NB4 (cell line): Measurements from ENCODE around the gene PAPOLB.
"Not testable (repeated sequence)": the region's sequence is repeated elsewhere in the genome, so short reads cannot be mapped to it uniquely, and the experiment has no call there.

Experiments used
- DNase-seq: peaks from one replicate; pipeline ENCODE4 v3.0.0; 2010; ENCODE audit warnings: low read depth
- H3K4me3 ChIP-seq: one replicate; pipeline ENCODE4 v1.5.1; 2011; ENCODE audit warnings: mild to moderate bottlenecking, low read depth, low read length, moderate library complexity
- MAX ChIP-seq: IDR thresholded peaks from 2 replicates; pipeline ENCODE4 v1.6.1; 2011; ENCODE audit warnings: low read depth, low read length
- MYC ChIP-seq: IDR thresholded peaks from 2 replicates; pipeline ENCODE4 v1.6.1; 2011; ENCODE audit warnings: low read depth, low read length
- POLR2A ChIP-seq: IDR thresholded peaks from 2 replicates; pipeline ENCODE4 v1.6.1; 2011; ENCODE audit warnings: mild to moderate bottlenecking; ENCODE audit not compliant: insufficient read length; ENCODE audit errors: extremely low read depth
- TF ChIP-seq, protein P1 (sequence below): IDR thresholded peaks from one replicate; pipeline ENCODE4 v1.5.1; 2012; ENCODE audit warnings: low read depth, low read length

PAPOLB gene

GRCh38 chr7:4895766-4896165 is 33.9 kb upstream of the PAPOLB start:
- TF ChIP-seq POLR2A (no peak), MAX (no peak), MYC (no peak)
- TF ChIP-seq, protein P1, sequence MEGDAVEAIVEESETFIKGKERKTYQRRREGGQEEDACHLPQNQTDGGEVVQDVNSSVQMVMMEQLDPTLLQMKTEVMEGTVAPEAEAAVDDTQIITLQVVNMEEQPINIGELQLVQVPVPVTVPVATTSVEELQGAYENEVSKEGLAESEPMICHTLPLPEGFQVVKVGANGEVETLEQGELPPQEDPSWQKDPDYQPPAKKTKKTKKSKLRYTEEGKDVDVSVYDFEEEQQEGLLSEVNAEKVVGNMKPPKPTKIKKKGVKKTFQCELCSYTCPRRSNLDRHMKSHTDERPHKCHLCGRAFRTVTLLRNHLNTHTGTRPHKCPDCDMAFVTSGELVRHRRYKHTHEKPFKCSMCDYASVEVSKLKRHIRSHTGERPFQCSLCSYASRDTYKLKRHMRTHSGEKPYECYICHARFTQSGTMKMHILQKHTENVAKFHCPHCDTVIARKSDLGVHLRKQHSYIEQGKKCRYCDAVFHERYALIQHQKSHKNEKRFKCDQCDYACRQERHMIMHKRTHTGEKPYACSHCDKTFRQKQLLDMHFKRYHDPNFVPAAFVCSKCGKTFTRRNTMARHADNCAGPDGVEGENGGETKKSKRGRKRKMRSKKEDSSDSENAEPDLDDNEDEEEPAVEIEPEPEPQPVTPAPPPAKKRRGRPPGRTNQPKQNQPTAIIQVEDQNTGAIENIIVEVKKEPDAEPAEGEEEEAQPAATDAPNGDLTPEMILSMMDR: no peak
- DNase-seq: no peak
- no peak overlapping the region for H3K4me3 ChIP-seq

DNA sequence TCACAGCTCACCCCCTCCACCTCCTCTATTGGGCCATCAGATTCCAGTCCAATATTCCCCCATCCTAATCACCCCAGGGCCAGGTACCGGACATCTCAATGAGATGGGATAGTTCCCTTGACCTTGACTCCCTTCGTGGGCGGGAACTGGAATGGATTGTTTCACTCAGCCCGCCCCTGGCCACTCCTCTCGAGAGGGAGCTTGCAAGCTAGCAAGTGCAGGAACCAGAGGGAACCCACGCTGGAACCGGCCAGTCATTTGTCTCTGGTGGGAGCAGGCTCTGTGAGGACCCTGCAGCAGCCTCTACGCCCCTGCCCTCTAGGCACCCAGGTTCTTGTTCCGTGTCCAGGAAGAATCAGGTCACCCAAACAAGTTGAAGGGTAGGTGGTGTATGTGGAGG is 32.7 kb upstream of the PAPOLB start:
- TF ChIP-seq MYC: no peak
- TF ChIP-seq POLR2A: no peak
- no peak for TF ChIP-seq MAX

GRCh38 chr7:4893929-4894475 is 32.2 kb upstream of the PAPOLB start:
- DNase-seq: no peak
- H3K4me3 ChIP-seq: no peak overlapping the region
- no peak for TF ChIP-seq MYC
- no peak for TF ChIP-seq POLR2A
- TF ChIP-seq MAX: no peak
- TF ChIP-seq, protein P1: no peak

More for the DNA sequence above, 32.7 kb upstream of the PAPOLB start:
- no peak overlapping the region for H3K4me3 ChIP-seq
- DNase-seq: no peak

GRCh38 chr7:4893188-4893587 is 31.4 kb upstream of the PAPOLB start:
- H3K4me3 ChIP-seq, DNase-seq: not testable (repeated sequence)

DNA sequence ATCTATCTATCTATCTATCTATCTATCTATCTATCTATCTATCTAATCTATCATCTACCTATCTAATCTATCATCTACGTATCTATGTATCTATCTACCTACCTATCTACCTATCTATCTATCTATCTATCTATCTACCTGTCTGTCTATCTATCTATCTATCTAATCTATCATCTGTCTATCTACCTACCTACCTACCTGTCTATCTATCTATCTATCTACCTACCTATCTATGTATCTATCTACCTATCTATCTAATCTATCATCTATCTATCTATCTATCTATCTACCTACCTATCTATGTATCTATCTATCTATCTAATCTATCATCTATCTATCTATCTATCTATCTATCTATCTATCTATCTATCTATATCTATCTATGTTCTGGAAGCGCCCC is 29.7 kb upstream of the PAPOLB start:
- H3K4me3 ChIP-seq, DNase-seq: not testable (repeated sequence)

DNA sequence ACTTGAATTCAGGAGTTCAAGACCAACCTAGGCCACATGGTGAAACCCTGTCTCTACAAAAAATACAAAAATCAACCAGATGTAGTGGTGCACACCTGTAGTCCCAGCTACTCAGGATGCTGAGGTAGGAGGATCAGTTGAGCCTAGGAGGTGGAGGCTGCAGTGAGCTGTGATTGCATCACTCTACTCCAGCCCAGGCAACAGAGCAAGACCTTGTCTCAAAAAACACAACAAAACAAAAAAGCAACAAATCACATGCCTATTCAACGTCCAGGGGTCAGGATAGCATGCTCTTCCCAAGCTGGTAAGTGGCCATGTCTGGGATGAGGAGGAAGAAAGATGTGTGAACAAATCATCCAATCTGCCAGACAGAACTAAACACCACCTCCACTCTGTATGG is 27.9 kb upstream of the PAPOLB start:
- no peak overlapping the region for H3K4me3 ChIP-seq
- no peak for DNase-seq
- TF ChIP-seq MAX (no peak), POLR2A (no peak), MYC (no peak)
- TF ChIP-seq, protein P1: no peak

- DNase-seq: no peak
- TF ChIP-seq MAX: no peak
- no peak for TF ChIP-seq MYC
- TF ChIP-seq, protein P1: no peak
- TF ChIP-seq POLR2A: no peak
These were observed 26.3 kb upstream of the PAPOLB start for GRCh38 chr7:4888161-4888560.

More at GRCh38 chr7:4888161-4888560, 26.3 kb upstream of the PAPOLB start:
- H3K4me3 ChIP-seq: no peak overlapping the region
